Mucosa of descending colon (tissue), 3 donors: ENCODE data around the gene SEC11A. TPM values are rescaled to one million over a fixed set of nuclear protein-coding genes. Genes with fewer than 3 reads are reported as not detected.
A peak's percentile ranks its signal among the peaks of the same experiment; 100 is the strongest.

Experiments used
- ATAC-seq: fragments of 200-7000 bp; cut with Tn5 transposase; one replicate; pipeline ENCODE4 v1.9.1; 2020; ENCODE audit warnings: mild to moderate bottlenecking, moderate library complexity
- DNase-seq, 3 donors: peaks; one replicate each; pipeline ENCODE4 v3.0.0-alpha.2; 2020
- H3K36me3 ChIP-seq: fragments of 200-600 bp; one replicate; pipeline ENCODE4 v1.8.0; 2021; ENCODE audit warnings: low read depth, mild to moderate bottlenecking
- H3K4me1 ChIP-seq: fragments of 200-600 bp; one replicate; pipeline ENCODE4 v1.8.0; 2021; ENCODE audit warnings: low read depth, mild to moderate bottlenecking
- H3K4me3 ChIP-seq: fragments of 200-600 bp; one replicate; pipeline ENCODE4 v1.8.0; 2021; ENCODE audit warnings: mild to moderate bottlenecking
- H3K9me3 ChIP-seq: fragments of 200-600 bp; one replicate; pipeline ENCODE4 v1.8.0; 2021; ENCODE audit warnings: mild to moderate bottlenecking
- intact Hi-C, 2 donors: fragments of 100-400 bp; cut with DNase I in 1 of 2; cut with micrococcal nuclease in 1 of 2; formaldehyde crosslinking; loops; one replicate each; pipeline versions ENCODE4 v1.11.0 to v1.11.1; 2022; cut with DNase I, micrococcal nuclease
- total RNA-seq, 3 donors: library from RNA; stranded (reverse); fragmentation: NEBNext Ultra II Directional in 2 of 3; extraction: Animal tissue kit (Norgen Biotek cat#: 25700) in 2 of 3; gene quantifications; one replicate each; pipeline versions ENCODE4 v1.2.1 to v1.2.4, GENCODE V29; 2021 to 2023
- TF ChIP-seq, protein P1 (sequence below): fragments of 200-600 bp; IDR thresholded peaks from one replicate; pipeline ENCODE4 v1.8.0; 2022; ENCODE audit warnings: antibody characterized with exemption, mild to moderate bottlenecking
- donor health status: DM: no; HTN: no; CAD: no; lungs with moderate emphysema.
- donor health status: DM: no; HTN: no; CAD: no.
- donor health status: DM: no; HTN: yes; CAD: no.

Gene SEC11A
- total RNA-seq, 3 donors from 2014 or later = 112 to 143 (median 119) TPM

DNA sequence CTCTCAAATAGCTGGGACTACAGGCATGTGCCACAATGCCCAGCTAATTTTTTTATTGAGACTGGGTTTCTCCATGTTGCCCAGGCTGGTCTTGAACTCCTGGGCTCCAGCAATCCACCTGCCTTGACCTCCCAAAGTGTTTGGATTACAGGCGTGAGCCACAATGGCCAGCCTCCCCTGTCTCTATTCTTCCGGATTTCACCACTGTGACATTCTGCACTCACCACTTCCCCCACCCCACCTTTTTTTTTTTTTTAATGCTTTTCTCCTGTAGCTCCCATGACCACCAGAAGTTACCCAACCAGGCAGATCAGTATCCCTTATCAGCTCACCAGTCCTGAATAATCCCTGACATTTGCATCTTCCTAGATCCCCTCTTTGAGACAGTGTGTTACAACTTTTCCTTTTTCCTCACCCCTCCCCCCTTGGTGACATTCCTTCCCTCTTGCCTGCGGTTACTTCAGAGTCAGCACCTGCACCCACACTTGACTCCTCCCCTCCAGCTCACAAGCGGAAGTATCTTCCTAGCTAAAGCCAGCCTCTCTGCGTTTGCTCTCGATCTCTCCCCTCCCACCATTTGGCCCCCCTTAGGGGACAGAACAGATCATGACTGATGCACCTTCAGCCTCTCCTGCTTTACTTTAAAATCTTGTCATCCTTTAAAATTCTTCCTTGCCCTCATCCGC, 19.0 kb upstream of the SEC11A start:
- peaks cover 19% of the 10 kb centered on the region for H3K4me1 ChIP-seq
- no peaks in the 10 kb centered on the region for H3K36me3 ChIP-seq
- intact Hi-C loops = no loop called here
- peak; percentile 97 for ATAC-seq
- H3K9me3 ChIP-seq = no peaks in the 10 kb centered on the region
- no peak overlapping the region for H3K4me3 ChIP-seq
- DNase-seq = peak; percentile 73 to 92 (median 83)
- TF ChIP-seq, protein P1, sequence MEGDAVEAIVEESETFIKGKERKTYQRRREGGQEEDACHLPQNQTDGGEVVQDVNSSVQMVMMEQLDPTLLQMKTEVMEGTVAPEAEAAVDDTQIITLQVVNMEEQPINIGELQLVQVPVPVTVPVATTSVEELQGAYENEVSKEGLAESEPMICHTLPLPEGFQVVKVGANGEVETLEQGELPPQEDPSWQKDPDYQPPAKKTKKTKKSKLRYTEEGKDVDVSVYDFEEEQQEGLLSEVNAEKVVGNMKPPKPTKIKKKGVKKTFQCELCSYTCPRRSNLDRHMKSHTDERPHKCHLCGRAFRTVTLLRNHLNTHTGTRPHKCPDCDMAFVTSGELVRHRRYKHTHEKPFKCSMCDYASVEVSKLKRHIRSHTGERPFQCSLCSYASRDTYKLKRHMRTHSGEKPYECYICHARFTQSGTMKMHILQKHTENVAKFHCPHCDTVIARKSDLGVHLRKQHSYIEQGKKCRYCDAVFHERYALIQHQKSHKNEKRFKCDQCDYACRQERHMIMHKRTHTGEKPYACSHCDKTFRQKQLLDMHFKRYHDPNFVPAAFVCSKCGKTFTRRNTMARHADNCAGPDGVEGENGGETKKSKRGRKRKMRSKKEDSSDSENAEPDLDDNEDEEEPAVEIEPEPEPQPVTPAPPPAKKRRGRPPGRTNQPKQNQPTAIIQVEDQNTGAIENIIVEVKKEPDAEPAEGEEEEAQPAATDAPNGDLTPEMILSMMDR = no peak

DNA sequence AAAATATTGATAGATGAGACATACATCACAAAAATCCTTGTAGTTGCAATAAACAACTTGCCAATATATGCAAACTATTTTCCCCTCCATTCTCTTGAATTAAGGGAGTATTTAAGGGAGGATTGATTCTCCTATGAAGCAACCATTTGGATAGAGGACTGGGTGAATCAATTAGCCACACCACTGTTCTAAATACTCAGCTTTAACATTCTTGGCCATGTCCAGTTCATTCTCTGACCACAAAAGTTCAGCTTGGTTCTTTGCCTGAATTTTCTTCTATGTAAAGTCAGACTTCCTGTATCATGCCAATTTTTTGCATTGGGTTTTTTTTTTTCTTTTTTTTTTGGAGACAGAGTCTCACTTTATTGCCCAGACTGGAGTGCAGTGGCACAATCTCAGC, 15.8 kb upstream of the SEC11A start:
- H3K36me3 ChIP-seq = no peaks in the 10 kb centered on the region
- no peak for ATAC-seq
- DNase-seq = no peak
- TF ChIP-seq, protein P1 = no peak
- H3K4me3 ChIP-seq = no peak overlapping the region
- intact Hi-C loops = no loop called here
- H3K9me3 ChIP-seq = no peaks in the 10 kb centered on the region
- peaks cover 19% of the 10 kb centered on the region for H3K4me1 ChIP-seq

DNA sequence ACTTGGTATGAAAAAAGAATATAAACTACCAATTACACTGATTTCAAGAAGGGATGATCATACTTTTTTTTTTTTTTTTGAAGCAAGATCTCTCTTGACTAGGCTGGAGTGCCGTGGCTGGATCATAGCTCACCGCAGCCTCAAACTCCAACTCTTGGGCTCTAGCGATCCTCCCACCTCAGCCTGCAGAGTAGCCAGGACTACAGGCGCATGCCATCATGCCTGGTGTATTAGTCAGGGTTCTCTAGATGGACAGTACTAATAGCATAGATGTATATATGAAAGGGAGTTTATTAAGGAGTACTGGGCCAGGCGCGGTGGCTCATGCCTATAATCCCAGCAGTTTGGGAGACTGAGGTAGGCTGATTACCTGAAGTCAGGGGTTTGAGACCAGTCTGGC, 11.5 kb upstream of the SEC11A start:
- no peak for DNase-seq
- intact Hi-C loops = no loop called here
- TF ChIP-seq, protein P1 = no peak

DNA sequence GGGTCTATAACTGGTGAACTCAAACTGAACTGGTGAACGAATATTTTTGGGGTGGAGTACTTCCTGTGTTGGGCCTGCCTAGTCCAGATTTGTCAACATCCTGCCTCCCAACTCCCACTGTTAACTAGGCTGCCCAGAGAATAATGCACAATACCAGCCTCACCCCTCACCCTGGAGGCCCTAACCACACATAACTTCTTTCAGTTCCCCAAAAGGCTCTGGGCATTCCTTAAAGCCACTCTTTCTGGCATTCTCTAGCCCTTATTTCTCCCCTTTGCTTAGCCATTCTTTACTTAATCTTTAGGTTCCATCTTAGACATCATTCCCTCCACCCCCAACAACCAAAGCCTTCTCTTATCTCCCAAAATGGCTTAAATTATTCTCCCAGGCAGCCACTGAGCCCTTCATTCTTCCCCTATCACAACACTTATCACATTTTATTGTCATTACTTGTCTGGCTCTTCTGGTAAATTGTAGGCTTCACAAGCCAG, 9.1 kb upstream of the SEC11A start:
- Histone ChIP-seq H3K4me3 (no peak overlapping the region), H3K36me3 (no peaks in the 10 kb centered on the region), H3K9me3 (no peaks in the 10 kb centered on the region), H3K4me1 (no peaks in the 10 kb centered on the region)
- peak; percentile 83 for ATAC-seq
- intact Hi-C loops = no loop called here
- TF ChIP-seq, protein P1 = no peak
- DNase-seq = no peak

More for the DNA sequence above, 11.5 kb upstream of the SEC11A start:
- Histone ChIP-seq H3K4me3 (no peak overlapping the region), H3K4me1 (no peaks in the 10 kb centered on the region), H3K36me3 (no peaks in the 10 kb centered on the region), H3K9me3 (no peaks in the 10 kb centered on the region)
- ATAC-seq = no peak

DNA sequence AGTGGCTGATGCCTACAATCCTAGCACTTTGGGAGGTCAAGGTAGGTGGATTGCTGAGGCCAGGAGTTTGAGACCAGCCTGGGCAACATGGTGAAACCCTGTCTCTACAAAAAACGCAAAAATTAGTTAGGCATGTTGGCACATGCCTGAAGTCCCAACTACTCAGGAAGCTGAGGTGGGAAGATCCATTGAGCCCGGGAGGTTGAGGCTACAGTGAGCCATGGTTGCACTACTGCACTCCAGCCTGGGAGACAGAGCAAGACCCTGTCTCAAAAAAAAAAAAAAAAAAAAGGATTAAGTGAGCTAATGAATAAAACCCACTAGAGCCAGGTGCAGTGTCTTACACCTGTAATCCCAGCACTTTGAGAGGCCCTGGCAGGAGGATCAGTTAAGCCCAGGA, 6.7 kb upstream of the SEC11A start:
- TF ChIP-seq, protein P1 = no peak
- no peaks in the 10 kb centered on the region for H3K36me3 ChIP-seq
- no peak overlapping the region for H3K4me3 ChIP-seq
- DNase-seq (no peak), ATAC-seq (no peak)
- intact Hi-C loops = no loop called here
- no peaks in the 10 kb centered on the region for H3K4me1 ChIP-seq
- no peaks in the 10 kb centered on the region for H3K9me3 ChIP-seq
